GM18867 (cell line): ENCODE results near the gene SLAIN1.
A peak's percentile ranks its signal among the peaks of the same experiment; 100 is the strongest.
"Not testable (repeated sequence)": the region's sequence is repeated elsewhere in the genome, so short reads cannot be mapped to it uniquely, and the experiment has no call there.

Source experiments
- ATAC-seq: cut with Tn5 transposase; IDR thresholded peaks from one replicate; pipeline ENCODE4 v1.9.1; 2021; ENCODE audit warnings: mild to moderate bottlenecking, moderate library complexity; ENCODE audit not compliant: unreplicated experiment

The SLAIN1 gene

DNA sequence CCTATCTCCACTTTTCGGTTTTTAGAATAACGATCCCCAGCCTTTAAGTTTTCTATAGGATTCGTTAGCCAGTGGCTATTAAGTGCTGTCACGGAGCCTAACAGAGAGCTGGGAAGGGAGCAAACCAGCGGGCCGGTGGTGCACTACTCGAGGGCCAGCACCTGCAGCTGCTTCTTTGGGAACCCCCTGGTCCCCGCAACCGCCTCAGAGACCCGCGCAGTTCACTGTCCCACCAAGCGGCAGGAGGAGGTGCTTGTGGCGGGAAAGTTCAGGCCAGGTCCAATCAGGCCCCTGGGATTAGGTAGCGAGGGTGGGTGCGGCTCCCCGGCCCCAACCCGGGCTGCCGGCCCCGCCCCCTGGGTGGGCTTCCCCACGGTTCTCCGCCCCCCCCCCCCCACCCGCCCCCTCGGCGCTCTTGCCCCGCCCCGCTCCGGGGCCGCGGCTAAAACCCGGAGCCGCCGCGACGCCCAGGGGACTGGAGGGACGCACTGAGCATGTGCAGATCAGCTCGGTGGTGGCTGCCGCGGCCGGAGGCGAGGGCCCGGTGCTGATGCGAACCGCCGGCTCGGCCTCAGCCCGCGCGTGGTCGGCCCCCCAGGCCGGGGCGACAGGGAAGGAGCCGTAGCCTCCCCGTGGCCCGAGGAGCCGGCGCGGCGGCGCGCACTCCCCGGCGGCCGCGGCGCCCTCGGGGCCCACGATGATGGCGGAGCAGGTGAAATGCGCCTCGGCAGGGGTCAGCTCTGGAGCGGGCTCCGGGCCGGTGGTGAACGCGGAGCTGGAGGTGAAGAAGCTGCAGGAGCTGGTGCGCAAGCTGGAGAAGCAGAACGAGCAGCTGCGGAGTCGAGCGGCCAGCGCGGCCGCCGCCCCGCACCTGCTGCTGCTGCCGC lies at the start of gene SLAIN1:
TSS of gene SLAIN1 (plus strand) at position 471 of the 887 bp plus-strand sequence. CDS start at position 698, 227 bp downstream.
- peak; percentile 71 for ATAC-seq

DNA sequence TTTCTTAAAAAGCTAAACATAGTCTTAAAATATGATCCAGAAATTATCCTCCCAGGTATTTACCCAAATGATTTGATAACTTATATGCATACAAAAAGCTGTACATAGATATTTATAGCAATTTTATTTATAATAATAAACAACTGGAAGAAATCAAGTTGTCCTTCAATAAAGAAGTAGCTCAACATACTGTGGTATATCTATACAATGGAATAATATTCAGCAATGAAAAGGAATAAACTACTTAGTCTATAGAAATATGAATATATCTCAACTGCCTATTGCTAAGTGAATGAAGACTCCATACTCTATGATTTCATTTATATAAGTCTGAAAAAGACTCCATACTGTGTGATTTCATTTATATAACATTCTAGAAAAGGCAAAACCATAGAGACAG lies 47.1 kb upstream of the SLAIN1 start:
- no peak for ATAC-seq

DNA sequence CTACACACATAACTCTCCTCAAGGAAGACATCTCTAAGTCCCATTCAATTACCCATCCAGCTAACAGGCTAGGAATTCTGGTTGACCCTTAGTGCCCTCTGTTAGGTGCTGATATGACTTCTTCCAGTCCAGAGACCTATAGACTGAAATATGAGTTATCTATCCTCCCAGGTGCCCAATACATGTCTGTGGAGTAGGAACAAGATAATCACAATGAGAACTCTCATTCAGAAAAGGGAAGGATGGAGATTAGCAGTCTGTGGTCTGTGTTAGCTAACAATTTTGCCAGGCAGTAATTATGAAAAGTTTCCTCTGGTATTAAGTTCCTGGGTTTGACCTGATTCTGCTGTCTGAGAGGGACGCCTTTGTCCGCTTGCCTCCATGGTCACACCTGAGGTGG lies 44.2 kb upstream of the SLAIN1 start:
- ATAC-seq, result no peak

DNA sequence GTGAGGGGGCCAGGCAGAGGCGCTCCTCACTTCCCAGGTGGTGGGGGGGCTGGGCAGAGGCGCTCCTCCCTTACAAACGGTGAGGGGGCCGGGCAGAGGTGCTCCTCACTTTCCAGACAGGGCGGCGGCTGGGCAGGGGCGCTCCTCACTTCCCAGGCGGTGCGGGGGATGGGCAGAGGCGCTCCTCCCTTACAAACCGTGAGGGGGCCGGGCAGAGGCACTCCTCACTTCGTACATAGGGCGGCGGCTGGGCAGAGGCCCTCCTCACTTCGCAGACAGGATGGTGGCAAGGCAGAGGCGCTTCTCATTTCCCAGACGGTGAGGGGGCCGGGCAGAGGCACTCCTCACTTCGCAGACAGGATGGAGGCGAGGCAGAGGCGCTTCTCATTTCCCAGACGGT lies 37.5 kb upstream of the SLAIN1 start:
- ATAC-seq, result not testable (repeated sequence)

DNA sequence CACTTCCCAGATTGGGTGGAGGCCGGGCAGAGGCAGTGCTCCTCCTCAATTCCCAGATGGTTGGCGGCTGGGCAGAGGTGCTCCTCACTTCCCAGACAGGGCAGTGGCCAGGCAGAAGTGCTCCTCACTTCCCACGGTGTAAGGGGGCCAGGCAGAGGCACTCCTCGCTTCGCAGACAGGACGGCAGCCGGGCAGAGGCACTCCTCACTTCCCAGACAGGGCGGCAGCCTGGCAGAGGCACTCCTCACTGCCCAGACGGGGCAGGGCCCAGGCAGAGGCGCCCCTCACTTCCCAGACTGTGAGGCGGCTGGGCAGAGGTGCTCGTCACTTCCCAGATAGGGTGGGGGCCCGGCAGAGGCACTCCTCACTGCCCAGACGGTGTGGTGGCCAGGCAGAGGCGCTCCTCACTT lies 36.6 kb upstream of the SLAIN1 start:
- ATAC-seq, result no peak

DNA sequence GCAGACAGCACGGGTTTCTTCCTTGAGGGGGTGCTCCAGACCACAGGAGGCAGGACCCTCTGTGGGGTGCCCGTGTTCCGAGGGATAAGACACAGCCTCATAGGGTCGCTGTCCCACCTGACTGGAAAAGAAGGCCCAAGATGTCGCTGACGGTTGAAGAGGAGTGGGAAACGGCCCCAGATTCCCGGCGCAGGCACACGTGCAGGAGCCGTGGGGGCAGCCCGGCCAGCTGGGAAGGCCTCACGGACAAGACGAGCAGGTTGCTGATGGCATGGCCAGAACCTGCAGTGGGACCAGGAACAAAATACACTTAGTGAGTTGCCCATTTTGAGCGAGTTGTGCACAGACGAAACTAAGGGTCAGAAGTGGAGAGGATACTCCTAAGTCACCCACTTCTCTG lies 35.2 kb upstream of the SLAIN1 start:
- ATAC-seq, result not testable (repeated sequence)

DNA sequence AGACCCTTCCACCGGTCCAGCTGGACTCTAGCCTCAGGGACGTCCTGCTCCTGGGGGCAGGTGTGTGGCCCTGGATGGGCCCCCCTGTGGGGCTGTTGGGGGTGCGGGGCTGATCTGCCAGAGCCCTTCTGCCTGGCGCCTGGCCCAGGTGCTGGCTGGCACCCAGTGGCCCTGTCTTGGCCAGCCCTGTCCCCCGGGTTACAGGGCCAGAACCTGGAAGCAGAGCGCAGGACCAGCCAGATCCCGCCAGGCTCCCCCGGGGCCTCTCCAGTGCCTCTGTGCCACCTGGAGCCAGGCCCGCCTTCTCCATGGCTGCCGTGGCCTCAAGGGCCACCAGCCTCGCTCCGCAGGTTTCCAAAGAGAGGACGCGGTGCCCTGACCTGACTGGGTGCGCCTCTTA lies 34.7 kb upstream of the SLAIN1 start:
- ATAC-seq, result not testable (repeated sequence)

DNA sequence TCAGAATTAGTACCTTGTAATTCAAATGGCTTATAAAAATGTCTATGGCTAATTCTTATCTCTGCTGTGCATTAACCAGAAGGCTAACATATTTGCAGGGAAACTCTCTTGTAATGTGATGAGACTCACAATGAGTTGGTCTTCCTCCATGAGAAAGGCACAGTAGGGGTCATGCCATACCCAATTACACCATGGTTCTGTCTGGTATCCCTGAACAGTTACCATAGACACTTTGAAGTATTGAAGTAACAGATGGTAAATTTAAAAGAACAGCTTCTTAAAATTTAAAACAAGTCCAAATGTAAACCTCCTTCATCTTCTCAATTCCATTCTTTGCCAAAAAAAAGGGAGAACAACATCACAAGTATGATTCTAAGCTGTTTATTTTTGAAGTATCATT lies 22.6 kb upstream of the SLAIN1 start:
- no peak for ATAC-seq

DNA sequence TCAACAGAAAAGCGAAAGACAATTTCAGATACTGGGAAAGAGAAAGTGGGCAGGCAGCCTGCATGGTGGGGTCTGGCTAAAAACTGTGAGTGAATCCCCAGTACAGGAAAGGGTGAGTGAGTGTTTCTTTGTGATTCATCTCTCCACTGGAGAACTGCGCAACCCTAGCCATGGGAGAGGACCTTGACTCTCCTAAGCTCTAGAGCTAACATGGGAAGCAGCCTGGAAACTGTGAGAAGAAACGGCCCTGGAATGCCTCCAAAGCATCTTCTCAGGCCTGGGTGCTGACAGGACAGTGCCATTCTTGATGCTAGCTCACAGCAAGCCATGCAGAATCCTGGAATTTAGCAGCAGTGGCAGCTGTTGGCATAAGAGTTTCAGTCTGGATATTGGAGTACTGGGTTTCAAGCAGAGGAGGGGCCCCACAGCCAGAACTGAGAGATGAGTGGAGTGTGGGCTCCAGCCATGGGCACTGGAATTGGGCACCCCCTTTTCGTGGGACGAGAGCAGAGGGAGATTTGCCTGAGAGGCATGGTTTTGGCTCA lies 18.7 kb upstream of the SLAIN1 start:
- ATAC-seq, result no peak

DNA sequence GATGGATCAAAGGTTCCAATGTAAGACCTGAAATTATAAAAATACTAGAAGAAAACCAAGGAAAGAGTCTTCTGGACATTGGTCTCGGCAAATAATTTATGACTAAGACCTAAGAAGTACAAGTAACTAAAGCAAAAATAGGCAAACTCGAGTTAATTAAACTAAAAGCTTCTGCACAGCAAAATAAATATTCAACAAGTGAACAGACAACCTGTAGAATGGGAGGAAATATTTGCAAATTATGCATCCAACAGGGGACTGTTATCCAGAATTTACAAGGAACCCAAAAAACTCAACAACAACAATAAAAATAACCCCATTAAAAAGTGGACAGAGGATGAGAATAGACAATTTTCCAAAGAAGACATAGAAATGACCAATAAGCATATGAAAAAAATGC lies 9.7 kb upstream of the SLAIN1 start:
- ATAC-seq, result no peak

DNA sequence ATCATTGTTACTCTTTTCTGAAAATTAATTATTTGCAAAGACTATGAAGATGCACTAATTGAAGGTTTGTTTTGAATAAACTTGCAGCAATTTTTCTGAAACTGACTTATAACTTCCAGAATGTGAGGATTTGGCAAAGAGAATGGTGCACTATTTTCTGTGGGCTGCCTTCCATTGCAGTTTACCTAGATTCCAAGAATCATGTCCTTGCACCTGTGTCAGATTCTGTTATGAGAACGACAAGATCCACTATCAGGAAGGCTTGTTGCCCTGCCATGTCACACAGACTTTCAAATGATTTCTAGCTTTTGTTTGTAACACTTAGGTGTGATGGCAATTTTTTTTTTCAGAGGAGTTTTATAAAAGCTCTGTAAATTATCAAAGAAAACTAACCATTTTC lies 5.6 kb upstream of the SLAIN1 start:
- no peak for ATAC-seq

DNA sequence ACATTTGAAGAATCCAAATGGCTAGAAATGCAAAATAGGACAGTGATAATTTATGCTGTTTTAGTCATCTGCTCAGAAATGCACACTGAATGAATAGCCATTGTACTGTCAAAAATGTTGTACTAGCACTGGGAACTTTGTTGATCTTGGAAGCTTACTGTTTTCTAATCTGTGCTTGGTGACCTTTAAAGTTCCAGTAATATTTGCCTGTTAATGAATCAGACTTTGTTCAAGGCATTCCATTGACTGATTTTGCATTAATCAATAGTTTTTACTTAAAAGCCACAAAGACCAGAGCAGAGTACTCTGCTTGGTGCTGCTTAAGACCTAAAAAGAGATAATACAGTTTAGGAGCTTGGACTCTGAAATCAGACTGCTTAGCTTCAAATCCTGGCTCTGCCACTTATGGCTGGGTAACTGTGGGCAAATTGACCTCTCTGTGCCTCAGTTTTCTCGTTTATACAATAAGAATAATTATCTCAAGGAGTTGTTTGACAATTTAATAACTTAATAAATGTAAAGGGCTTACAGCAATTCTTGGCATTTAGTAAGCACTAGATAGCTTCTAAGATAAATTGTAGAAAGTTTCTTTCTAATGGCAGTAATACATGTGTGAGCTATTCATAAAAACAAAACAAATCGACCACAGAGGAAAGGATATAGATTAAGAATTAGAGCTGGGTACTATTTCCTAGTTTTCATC lies 4.6 kb upstream of the SLAIN1 start:
- no peak for ATAC-seq

DNA sequence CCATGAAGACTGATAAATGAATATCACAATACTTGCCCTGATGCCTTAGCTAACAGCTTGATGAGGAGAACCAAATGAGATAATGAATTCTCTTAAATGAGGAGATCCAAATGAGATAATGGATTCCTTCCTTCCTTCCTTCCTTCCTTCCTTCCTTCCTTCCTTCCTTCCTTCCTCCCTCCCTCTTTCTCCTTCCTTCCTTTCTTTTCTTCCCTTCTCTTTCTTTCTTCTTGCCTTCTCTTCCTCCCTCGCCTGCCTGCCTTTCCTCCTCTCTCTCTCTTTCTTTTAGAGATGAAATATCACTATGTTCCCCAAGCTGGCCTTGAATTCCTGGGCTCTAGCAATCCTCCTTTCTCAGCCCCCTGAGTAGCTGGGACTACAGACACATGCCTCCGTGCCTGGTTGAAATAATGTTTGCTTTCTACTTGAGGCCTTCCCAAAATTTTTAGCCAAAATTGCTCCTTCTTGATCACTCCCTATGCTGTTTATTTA lies 4.0 kb upstream of the SLAIN1 start:
- no peak for ATAC-seq

DNA sequence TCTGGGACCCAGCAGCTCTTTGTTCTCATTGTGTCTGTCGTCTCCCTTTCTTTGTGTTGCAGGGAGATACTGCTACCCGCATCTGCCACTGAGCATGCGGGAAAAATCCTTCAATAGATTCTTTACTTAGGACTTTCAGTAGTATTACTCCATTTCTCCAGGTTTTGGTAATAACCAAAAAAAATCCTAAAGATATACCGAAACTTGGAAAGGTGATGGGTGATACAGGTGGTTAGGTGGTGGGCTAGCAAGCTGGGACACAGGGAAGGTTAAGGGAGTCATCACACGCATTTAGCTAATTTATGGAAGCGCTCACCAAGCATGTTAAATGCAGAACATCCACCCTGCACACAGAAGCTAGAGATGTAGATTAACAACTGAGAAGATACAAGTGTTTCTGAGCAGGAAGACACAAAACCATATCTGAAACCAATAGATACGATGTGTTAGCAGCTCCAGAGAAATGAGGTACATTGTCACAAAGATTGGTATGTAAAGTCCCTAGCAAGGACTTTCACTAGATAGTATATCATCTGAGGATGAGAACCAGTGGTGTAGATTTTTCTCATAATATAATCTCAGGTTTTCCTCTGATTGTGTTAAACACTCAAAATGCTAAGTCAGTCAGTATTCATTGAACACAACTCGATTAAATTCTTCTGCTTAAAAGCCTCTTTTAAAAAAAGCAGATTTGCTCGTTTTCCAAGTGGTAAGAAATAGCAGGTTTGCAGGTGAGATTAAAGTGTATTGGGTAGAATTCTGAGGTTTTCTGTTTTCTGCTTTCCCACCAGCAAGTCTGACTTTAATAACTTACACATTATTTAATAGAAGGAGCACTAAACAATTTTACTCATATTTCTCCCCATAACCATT lies 1.2 kb upstream of the SLAIN1 start:
- no peak for ATAC-seq

DNA sequence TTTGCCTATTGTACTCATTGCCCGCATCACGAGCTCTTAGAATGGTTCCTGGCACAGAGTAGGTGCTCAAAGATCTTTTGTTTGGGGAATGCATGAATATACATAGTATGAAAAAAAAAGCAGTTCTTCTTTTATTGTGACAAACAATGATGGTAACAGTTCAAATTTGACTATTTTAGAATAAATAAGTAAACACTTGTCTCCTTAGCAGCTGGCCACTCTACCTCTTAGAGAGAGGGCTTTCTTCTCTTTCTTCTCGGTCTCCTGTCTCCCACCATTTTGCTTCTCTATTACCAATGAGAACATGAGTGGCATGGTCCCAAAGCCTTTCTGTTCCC lies 639 bp upstream of the SLAIN1 start:
- peak; percentile 1 for ATAC-seq

DNA sequence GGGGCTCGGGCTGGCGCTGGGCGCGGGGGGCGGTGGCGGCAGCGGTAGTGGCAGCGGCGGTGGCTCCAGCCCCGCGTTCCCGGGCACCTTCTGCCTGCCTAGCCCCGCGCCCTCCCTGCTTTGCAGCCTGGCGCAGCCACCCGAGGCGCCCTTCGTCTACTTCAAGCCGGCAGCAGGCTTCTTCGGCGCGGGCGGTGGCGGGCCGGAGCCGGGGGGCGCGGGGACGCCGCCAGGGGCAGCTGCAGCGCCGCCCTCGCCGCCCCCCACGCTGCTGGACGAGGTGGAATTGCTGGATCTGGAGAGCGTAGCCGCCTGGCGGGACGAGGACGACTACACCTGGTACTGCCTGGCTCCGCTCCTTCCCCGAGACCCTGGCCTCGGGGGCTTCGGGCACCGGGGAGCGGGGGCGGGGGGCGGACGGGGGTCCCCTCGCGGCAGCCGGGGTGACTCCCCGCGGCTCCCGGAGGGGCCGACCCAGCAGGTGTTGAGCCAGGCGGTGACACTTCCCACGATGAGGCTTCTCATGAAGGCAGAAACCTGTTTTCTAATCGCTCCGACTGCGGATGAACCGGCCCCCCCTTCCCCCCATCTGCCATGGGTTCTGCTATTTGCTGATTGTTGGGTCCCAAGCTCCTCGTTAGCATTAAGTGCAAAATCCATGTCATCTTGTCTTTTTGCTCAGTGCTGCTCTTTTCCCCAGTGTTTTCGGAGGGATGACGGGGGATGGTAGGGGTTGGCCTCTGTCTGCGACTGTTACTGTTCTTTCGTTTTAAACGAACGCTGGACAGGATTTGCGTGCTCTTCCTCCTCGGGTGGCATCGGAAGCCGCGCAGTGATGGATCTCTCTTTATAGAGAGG lies 943 bp downstream of the SLAIN1 start:
- peak; percentile 35 for ATAC-seq

DNA sequence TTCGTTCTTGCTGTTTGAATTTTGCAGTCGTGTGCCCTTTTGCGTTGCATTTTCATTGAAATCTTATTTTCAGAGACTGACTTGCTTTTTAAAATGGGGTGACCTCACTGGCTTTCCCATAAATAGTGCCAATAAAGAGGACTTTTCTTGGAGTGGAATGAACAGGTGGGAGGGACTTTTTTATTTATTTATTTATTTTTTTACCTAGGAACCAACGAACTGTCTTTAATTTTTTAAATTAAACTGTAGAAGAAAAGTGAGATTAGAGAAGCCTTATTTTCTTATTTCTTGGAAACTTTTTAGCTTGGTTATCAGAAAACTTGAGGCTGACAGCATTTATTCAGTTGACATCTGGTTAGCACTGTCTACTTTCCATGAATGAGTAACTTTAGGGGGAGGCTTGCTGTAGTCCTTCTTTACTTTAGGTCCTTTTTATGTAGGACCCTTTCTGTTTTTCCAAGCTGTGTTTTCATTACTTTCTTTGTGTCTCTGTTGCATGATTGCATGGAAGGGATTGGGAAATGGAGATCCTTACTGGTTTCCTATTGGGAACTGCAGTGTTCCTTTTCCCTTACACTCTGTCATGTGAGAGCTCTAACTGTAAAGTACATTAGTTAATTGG lies 1.7 kb downstream of the SLAIN1 start:
- no peak for ATAC-seq

DNA sequence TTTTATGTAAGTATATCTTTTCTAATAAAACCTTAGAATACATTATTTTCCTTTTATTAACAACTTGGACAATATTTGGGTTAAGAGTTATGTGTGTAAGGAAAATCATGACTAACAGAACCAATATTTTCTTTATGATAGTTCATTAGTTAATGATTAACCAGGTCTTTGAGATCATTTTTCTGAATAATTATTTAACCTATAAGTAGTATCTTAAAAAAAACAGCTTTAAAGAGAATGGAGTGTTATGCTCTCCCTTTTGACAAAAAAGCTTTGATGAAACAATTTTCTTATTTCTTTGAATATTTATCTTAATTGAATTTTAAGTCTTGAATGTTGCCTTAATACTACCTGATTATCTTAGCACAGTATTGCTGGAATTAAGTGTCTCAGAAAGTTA lies 3.8 kb downstream of the SLAIN1 start:
- ATAC-seq, result no peak

DNA sequence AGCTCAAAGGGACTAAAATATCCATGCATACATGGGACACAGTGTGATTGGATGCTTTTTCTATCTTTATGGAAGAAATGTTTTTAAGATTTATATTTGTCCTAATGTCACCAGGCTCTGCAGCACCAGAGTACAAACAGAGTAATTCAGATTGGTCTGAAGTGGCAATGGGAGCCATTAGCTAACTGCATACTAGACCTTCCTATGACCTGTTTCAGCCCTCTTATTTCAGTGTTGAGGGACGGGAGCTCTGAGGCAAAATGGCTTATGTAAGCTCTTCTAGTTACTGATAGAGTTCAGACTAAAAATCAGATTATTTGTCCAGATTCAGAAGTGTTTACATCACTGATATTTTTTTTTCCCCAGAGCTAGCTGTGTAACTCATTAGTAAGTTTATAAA lies 4.9 kb downstream of the SLAIN1 start:
- ATAC-seq, result no peak

DNA sequence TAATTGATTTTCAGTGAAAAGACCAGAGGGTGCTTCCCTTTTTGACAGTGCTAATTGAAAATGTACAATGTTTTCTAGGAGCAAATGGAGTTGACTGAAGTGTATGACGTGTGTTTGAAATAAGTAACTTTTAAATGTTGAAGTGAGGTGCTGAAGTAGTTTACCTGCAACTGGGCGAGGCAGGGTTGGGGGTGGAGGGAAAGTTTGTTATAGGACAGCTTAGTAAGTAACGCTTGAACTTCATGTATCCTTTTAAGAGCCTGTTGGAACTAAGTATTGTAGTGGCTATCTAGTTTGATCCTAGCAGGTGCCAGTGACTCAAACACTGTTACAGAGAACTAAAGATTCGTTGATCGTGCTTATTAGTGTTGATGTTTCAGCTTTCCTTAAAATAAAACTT lies 5.9 kb downstream of the SLAIN1 start:
- no peak for ATAC-seq
